GM12878 (cell line): Measurements from ENCODE around the gene BMAL1. TPM values are rescaled to one million over a fixed set of nuclear protein-coding genes. Genes with fewer than 3 reads are reported as not detected.

ENCODE experiments used
- ATAC-seq: fragments of 200-7000 bp; cut with Tn5 transposase; 3 replicates; pipeline ENCODE4 v1.9.1; 2020; ENCODE audit warnings: mild to moderate bottlenecking, moderate library complexity
- BruUV-seq: library from RNA; stranded (reverse); fragments of 400-500 nt; replicated peaks from 2 replicates; lab custom pipeline; 2021; lab: Mats Ljungman, UMichigan
- CTCF ChIA-PET: fragments of 300-600 bp; sonication (Branson Sonifier 250); formaldehyde crosslinking; extraction: SDS; loops from one replicate; lab custom pipeline; 2021; ENCODE audit warnings: inconsistent platforms; lab: Yijun Ruan, JAX
- POLR2A ChIA-PET: fragments of 350-600 bp; formaldehyde crosslinking; extraction: SDS; loops from one replicate; lab custom pipeline; 2021; ENCODE audit warnings: inconsistent platforms; lab: Charles Lee
- RAD21 ChIA-PET: fragments of 300-600 bp; sonication (Branson Sonifier 250); formaldehyde crosslinking; loops from one replicate; lab custom pipeline; 2023; ENCODE audit warnings: antibody characterized with exemption; ENCODE audit not compliant: unreplicated experiment; lab: Charles Lee
- SMC1A ChIA-PET: fragments of 300-600 bp; sonication (Branson Sonifier 250); formaldehyde crosslinking; loops from one replicate; lab custom pipeline; 2023; ENCODE audit not compliant: unreplicated experiment, uncharacterized antibody; lab: Charles Lee
- DNase-seq: peaks from one replicate; pipeline ENCODE4 v3.0.0-alpha.2; 2011; ENCODE audit warnings: low read depth, low spot score
- FAIRE-seq: peaks from 3 replicates; lab custom pipeline; 2011; peaks lifted over from hg19 to GRCh38; lab: Jason Lieb, UNC
- H2AFZ ChIP-seq: 2 replicates; pipeline ENCODE4 v1.6.0; 2011; ENCODE audit warnings: low read depth, low read length, control low read depth; ENCODE audit not compliant: control insufficient read depth
- H3K27ac ChIP-seq: 2 replicates; pipeline ENCODE4 v1.5.1; 2011; ENCODE audit warnings: control low read depth; ENCODE audit not compliant: control insufficient read depth, insufficient read depth
- H3K27me3 ChIP-seq, 2 experiments: replicated peaks in 1 of 2; 2 replicates each; pipeline versions ENCODE4 v1.6.0 to v1.6.1; 2011; ENCODE audit warnings: low read length in 1 of 2; ENCODE audit not compliant: control insufficient read depth in 2 of 2, insufficient read depth in 2 of 2
- H3K36me3 ChIP-seq, 2 experiments: 2 replicates each; pipeline ENCODE4 v1.5.1; 2011; ENCODE audit warnings: low read length in 1 of 2; ENCODE audit not compliant: control insufficient read depth in 2 of 2, insufficient read depth in 2 of 2
- H3K4me1 ChIP-seq: 2 replicates; pipeline ENCODE4 v1.6.1; 2011; ENCODE audit warnings: mild to moderate bottlenecking, low read length, moderate library complexity, mixed read lengths; ENCODE audit not compliant: control insufficient read depth, insufficient read depth
- H3K4me2 ChIP-seq: 2 replicates; pipeline ENCODE4 v1.6.0; 2011; ENCODE audit warnings: control low read depth; ENCODE audit not compliant: control insufficient read depth, insufficient read depth
- H3K4me3 ChIP-seq: fragments of 200-600 bp; sonication (generic); 2 replicates; pipeline ENCODE4 v1.5.1; 2016
- H3K79me2 ChIP-seq: 2 replicates; pipeline ENCODE4 v1.6.0; 2011; ENCODE audit warnings: low read length; ENCODE audit not compliant: control insufficient read depth, insufficient read depth
- H3K9ac ChIP-seq: 2 replicates; pipeline ENCODE4 v1.8.0; 2011; ENCODE audit warnings: low read length, control low read depth, mixed read lengths; ENCODE audit not compliant: control insufficient read depth, insufficient read depth
- H3K9me3 ChIP-seq: replicated peaks from 3 replicates; pipeline ENCODE4 v1.5.1; 2011; ENCODE audit warnings: mild to moderate bottlenecking, low read length; ENCODE audit not compliant: control insufficient read depth, insufficient read depth
- H4K20me1 ChIP-seq: 2 replicates; pipeline ENCODE4 v1.6.0; 2011; ENCODE audit not compliant: control insufficient read depth, insufficient read depth
- E4F1 ChIP-seq: fragments of 450-650 bp; IDR thresholded peaks from 2 replicates; pipeline ENCODE4 v1.6.1; 2018; ENCODE audit warnings: borderline replicate concordance, mild to moderate bottlenecking; ENCODE audit not compliant: partially characterized antibody
- NR2F1 ChIP-seq: fragments of 450-650 bp; conservative IDR thresholded peaks from 2 replicates; pipeline ENCODE4 v1.6.1; 2017; ENCODE audit warnings: mild to moderate bottlenecking
- PML ChIP-seq: IDR thresholded peaks from 2 replicates; pipeline ENCODE4 v1.6.1; 2012; ENCODE audit warnings: low read length, inconsistent platforms
- YY1 ChIP-seq: IDR thresholded peaks from 2 replicates; pipeline ENCODE4 v1.6.1; 2011; ENCODE audit warnings: low read depth, mild to moderate bottlenecking, low read length
- WGBS: methylation state at CpG from one replicate; pipeline ENCODE4 v1.1.6; 2016; ENCODE audit warnings: low lambda C conversion rate; ENCODE audit not compliant: insufficient replicate concordance, insufficient coverage; ENCODE audit errors: missing lambda C conversion rate; 5-methylcytosine and 5-hydroxymethylcytosine counted together
- in situ Hi-C: fragments of 300-500 bp; cut with MboI; formaldehyde crosslinking; loops from 9 replicates; pipeline ENCODE4 v1.14.3; 2018; ENCODE audit warnings: mixed read lengths
- intact Hi-C: fragments of 100-400 bp; cut with micrococcal nuclease; formaldehyde crosslinking; loops from one replicate; pipeline ENCODE4 v1.14.2; 2022; ENCODE audit not compliant: unreplicated experiment
- polyA plus RNA-seq, 11 experiments: library from polyadenylated mRNA; depleted of rRNA in 4 of 11; unstranded in 6 of 11; stranded (reverse) in 5 of 11; fragments of >200 nt; fragmentation: Nextera tagmentation in 4 of 11; fragmentation: Illumina TruSeq in 1 of 11; extraction: Ambion mirVana in 4 of 11; extraction: Trizol in 1 of 11; gene quantifications; 1 replicate in 1 of 11; 2 replicates in 10 of 11; pipeline versions ENCODE4 v1.2.1 to v1.2.3, GENCODE V29; 2011 to 2016; ENCODE audit warnings: inconsistent platforms in 2 of 11, missing spikeins in 2 of 11, low read depth in 1 of 11
- total RNA-seq, 4 experiments: library from RNA; depleted of rRNA in 3 of 4; stranded (reverse); fragments of >200 nt in 3 of 4; fragmentation: Illumina TruSeq in 1 of 4; extraction: Trizol in 1 of 4; gene quantifications; 2 replicates each; pipeline versions ENCODE4 v1.2.1 to v1.2.3, GENCODE V29; 2013 to 2021

Gene BMAL1
- total and polyA plus RNA-seq, 10 of the 15 experiments (the other 5 are each of a cell fraction or from before 2014, with no cell fraction given) = 3.5 to 40.6 (median 13.6) TPM

GRCh38 chr11:13229711-13230318 is 47.8 kb upstream of the BMAL1 start:
- H3K9me3 ChIP-seq = no peaks in the 10 kb centered on the region
- TF ChIP-seq YY1 (no peak), E4F1 (no peak), PML (no peak), NR2F1 (no peak)
- ChIA-PET SMC1A (interaction anchor here (0.7 to 1.9 kb wide), 5 partner anchors 9 to 218 kb away, joined by 3 to 5 read pairs (median 3); no protein-coding TSS in a partner anchor), CTCF (interaction anchor here (1.0 to 3.7 kb wide), 4 partner anchors 8 to 22 kb away, joined by 3 to 9 read pairs (median 4); no protein-coding TSS in a partner anchor), RAD21 (interaction anchor here (1.7 kb wide), 1 partner anchor 106 kb away, joined by 3 read pairs; no protein-coding TSS in a partner anchor), POLR2A (interaction anchor here (0.5 kb wide), 1 partner anchor 232 kb away, joined by 5 read pairs; no protein-coding TSS in a partner anchor)
- ATAC-seq = no peak
- no peaks in the 10 kb centered on the region; a peak in 2 of 4 replicates for H3K27me3 ChIP-seq
- BruUV-seq = no TSS peak
- intact Hi-C loops = no loop called here
- in situ Hi-C loops = no loop called here
- no peak for DNase-seq
- 0% methylated on average over 2 of the region's 2 CpGs for WGBS
- no peak for FAIRE-seq
- H3K36me3 ChIP-seq = no peaks in the 10 kb centered on the region
- H3K9ac ChIP-seq = no peak overlapping the region
- H3K4me2 ChIP-seq = no peak overlapping the region
- no peaks in the 10 kb centered on the region for H4K20me1 ChIP-seq
- H3K27ac ChIP-seq = no peak overlapping the region
- no peaks in the 10 kb centered on the region for H3K4me1 ChIP-seq
- no peak overlapping the region for H2AFZ ChIP-seq
- no peak overlapping the region for H3K4me3 ChIP-seq
- H3K79me2 ChIP-seq = no peaks in the 10 kb centered on the region
